Osteoblast (primary cell): Measurements from ENCODE around the gene FAM181A. TPM values are rescaled to one million over a fixed set of nuclear protein-coding genes. Genes with fewer than 3 reads are reported as not detected.

Source experiments
- DNase-seq: peaks from one replicate; pipeline ENCODE4 v3.0.0; 2011; ENCODE audit warnings: low spot score, mixed read lengths; ENCODE audit not compliant: insufficient read length; ENCODE audit errors: missing footprints
- H2AFZ ChIP-seq: 2 replicates; pipeline ENCODE4 v1.6.0; 2011; ENCODE audit warnings: mild to moderate bottlenecking, low read length
- H3K27ac ChIP-seq: 2 replicates; pipeline ENCODE4 v1.5.1; 2011; ENCODE audit warnings: mild to moderate bottlenecking, low read depth, low read length, moderate library complexity
- H3K27me3 ChIP-seq: 2 replicates; pipeline ENCODE4 v1.6.0; 2012; ENCODE audit warnings: mild to moderate bottlenecking, control low read depth, inconsistent platforms, low read length, moderate library complexity; ENCODE audit not compliant: insufficient read depth
- H3K36me3 ChIP-seq: 2 replicates; pipeline ENCODE4 v1.5.1; 2011; ENCODE audit warnings: mild to moderate bottlenecking, low read length, control low read depth, moderate library complexity; ENCODE audit not compliant: insufficient read depth
- H3K4me1 ChIP-seq: 2 replicates; pipeline ENCODE4 v1.5.1; 2011; ENCODE audit warnings: mild to moderate bottlenecking, low read length, control low read depth, moderate library complexity; ENCODE audit not compliant: insufficient read depth
- H3K4me2 ChIP-seq: 2 replicates; pipeline ENCODE4 v1.6.0; 2011; ENCODE audit warnings: mild to moderate bottlenecking, low read length; ENCODE audit not compliant: insufficient read depth
- H3K4me3 ChIP-seq: fragments of 200-600 bp; sonication (generic); 3 replicates; pipeline ENCODE4 v1.5.1; 2012; ENCODE audit warnings: mild to moderate bottlenecking, low read length, inconsistent platforms; ENCODE audit not compliant: insufficient read depth
- H3K79me2 ChIP-seq: 2 replicates; pipeline ENCODE4 v1.6.0; 2012; ENCODE audit warnings: mild to moderate bottlenecking, low read length, control low read depth, inconsistent platforms; ENCODE audit not compliant: insufficient read depth
- H3K9me3 ChIP-seq: 2 replicates; pipeline ENCODE4 v1.5.1; 2011; ENCODE audit warnings: low read depth, low read length, control low read depth
- H4K20me1 ChIP-seq: 2 replicates; pipeline ENCODE4 v1.6.0; 2012; ENCODE audit warnings: mild to moderate bottlenecking, low read length, control low read depth; ENCODE audit not compliant: insufficient read depth
- total RNA-seq: library from RNA; depleted of rRNA; stranded (reverse); fragments of >200 nt; gene quantifications from 2 replicates; pipeline ENCODE4 v1.2.3, GENCODE V29; 2012
- TF ChIP-seq, protein P1 (sequence below): IDR thresholded peaks from 2 replicates; pipeline ENCODE4 v1.5.1; 2011; ENCODE audit warnings: mild to moderate bottlenecking, low read depth, low read length, moderate library complexity; ENCODE audit errors: extremely low read depth

FAM181A gene
- total RNA-seq, 1 donor, result not detected

DNA sequence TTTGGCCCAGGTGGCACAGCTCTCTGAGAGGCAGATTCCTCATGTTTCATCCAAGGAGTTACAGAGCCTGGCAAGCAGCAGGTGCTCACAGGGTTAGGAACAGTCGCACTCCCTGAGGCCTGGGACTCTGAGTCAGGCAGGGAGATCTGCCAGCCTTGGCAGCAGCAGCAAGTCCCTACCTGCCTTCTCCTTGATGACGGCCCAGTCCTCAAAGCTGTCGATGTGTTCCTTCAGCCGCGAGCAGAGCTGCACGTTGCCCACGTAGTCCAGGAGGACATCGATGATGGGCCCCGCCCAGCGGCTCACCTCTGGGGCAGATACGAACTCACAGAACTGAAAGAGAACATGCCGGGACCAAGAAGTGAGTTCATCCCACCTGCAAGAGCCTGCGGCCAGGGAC lies 10.4 kb downstream of the FAM181A start:
- Histone ChIP-seq H3K4me2 (no peak overlapping the region), H3K4me3 (no peak overlapping the region), H3K27ac (no peak overlapping the region), H2AFZ (no peak overlapping the region), H3K4me1 (peaks cover 6% of the 10 kb centered on the region), H3K79me2 (no peaks in the 10 kb centered on the region), H3K36me3 (no peaks in the 10 kb centered on the region), H3K9me3 (no peaks in the 10 kb centered on the region), H4K20me1 (no peaks in the 10 kb centered on the region), H3K27me3 (peaks cover 35% of the 10 kb centered on the region)
- DNase-seq, result peak; percentile 66
- TF ChIP-seq, protein P1, sequence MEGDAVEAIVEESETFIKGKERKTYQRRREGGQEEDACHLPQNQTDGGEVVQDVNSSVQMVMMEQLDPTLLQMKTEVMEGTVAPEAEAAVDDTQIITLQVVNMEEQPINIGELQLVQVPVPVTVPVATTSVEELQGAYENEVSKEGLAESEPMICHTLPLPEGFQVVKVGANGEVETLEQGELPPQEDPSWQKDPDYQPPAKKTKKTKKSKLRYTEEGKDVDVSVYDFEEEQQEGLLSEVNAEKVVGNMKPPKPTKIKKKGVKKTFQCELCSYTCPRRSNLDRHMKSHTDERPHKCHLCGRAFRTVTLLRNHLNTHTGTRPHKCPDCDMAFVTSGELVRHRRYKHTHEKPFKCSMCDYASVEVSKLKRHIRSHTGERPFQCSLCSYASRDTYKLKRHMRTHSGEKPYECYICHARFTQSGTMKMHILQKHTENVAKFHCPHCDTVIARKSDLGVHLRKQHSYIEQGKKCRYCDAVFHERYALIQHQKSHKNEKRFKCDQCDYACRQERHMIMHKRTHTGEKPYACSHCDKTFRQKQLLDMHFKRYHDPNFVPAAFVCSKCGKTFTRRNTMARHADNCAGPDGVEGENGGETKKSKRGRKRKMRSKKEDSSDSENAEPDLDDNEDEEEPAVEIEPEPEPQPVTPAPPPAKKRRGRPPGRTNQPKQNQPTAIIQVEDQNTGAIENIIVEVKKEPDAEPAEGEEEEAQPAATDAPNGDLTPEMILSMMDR, result no peak

DNA sequence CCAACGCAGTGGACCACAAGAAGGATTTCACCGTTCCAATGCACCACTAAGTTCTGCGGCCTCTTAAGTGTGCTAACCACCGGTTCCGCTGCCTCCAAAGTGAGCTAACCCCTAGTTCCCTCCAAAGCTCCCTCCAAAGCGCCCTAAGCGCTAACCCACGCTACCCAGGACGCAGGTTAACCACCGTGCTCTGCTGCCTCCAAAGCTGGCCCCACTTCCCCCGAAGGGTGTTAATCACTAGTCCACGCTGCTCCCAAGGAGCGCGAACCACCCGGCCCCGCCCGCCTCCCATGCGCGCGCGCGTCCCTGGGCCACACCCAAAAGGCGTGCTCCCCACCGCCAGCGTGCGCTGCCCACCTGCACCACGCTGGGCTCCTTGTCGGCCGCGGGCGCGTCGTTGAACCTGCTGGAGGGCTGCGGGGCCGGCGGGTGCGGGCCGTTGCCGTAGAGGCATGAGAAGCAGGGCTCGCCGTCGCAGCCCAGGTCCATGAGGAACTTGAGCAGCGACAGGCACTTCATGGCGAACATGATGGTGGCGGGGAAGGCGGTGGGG lies 11.7 kb downstream of the FAM181A start:
- H4K20me1 ChIP-seq, result no peaks in the 10 kb centered on the region
- H3K79me2 ChIP-seq, result no peaks in the 10 kb centered on the region
- TF ChIP-seq, protein P1, result no peak
- H2AFZ ChIP-seq, result no peak overlapping the region
- no peaks in the 10 kb centered on the region for H3K9me3 ChIP-seq
- DNase-seq, result peak; percentile 58
- no peaks in the 10 kb centered on the region for H3K36me3 ChIP-seq
- H3K27me3 ChIP-seq, result peaks cover 35% of the 10 kb centered on the region
- peaks cover 6% of the 10 kb centered on the region for H3K4me1 ChIP-seq
- H3K27ac ChIP-seq, result no peak overlapping the region
- no peak overlapping the region for H3K4me3 ChIP-seq
- H3K4me2 ChIP-seq, result no peak overlapping the region

DNA sequence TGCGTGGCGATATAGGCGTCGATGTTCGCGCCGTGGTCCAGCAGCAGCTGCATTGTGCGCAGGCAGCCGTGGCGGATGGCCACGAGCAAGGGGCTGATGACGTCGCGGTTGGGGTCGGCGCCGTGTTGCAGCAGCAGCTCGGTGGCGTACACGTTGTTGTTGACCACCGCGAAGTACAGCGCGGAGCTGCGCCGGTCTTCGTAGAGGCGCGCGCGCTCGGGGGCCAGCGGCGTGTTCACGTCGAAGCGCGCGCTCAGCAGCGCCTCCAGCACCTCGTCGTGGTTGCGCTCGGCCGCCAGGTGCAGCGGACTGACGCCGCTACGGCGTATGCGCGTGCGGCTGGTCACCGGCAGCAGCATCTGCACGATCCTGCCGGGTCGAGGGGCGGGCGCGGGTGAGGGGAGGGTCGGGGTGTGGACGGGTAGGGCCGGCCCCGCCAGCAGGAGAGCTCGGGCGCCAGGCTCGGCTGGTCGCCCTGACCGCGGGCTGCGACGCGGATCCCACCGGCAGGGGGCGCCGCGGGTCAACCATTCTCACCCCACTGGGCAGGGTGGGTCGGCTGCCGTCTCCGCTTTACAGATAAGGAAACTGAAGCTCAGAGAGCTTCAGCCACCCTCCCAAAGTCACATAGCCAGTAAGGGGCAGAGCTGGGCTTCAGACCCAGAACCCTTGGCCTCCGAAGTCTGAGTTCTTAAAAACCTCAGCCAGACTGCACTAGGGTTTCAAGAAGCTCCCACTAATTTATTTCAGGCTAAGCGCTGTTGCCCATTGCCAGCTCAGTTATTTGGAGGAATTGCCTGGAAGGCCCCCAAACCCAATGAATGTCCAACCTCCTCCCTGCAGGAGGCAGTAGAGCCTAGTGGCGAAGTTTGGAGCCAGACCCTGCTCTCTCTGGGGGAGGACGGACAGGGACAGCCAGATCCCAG lies 12.4 kb downstream of the FAM181A start:
- no peaks in the 10 kb centered on the region for H3K36me3 ChIP-seq
- H3K4me2 ChIP-seq, result peak overlapping the region; percentile 60
- peaks cover 35% of the 10 kb centered on the region for H3K27me3 ChIP-seq
- peak overlapping the region; percentile 30 for H3K4me3 ChIP-seq
- H4K20me1 ChIP-seq, result no peaks in the 10 kb centered on the region
- TF ChIP-seq, protein P1, result peak; percentile 60
- H2AFZ ChIP-seq, result peak overlapping the region; percentile 51
- no peaks in the 10 kb centered on the region for H3K79me2 ChIP-seq
- DNase-seq, result peak; percentile 98
- peaks cover 6% of the 10 kb centered on the region for H3K4me1 ChIP-seq
- no peaks in the 10 kb centered on the region for H3K9me3 ChIP-seq
- no peak overlapping the region for H3K27ac ChIP-seq

DNA sequence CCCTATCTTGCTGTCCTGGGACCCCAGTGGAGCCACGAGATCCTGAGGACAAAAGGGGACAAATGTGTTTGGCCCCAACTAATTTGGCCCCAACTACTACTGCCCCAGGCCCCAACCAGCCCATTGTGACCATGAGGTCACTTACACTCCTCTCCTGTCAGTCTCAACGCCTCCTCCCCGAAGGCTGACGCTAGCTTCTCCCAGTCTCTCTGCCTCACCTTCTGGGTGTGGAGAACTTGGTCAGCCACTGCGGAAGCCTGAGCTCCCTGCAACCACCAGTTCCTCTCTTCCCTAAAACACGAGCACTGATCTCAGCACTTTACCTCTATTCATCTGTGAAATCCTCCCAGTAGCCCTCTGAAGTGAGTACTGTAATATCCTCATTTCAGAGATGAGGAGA lies 13.3 kb downstream of the FAM181A start:
- peaks cover 26% of the 10 kb centered on the region for H3K27me3 ChIP-seq
- TF ChIP-seq, protein P1, result no peak

More for the DNA sequence above, 13.3 kb downstream of the FAM181A start:
- Histone ChIP-seq H3K27ac (no peak overlapping the region), H3K36me3 (no peaks in the 10 kb centered on the region), H3K9me3 (no peaks in the 10 kb centered on the region), H3K4me3 (no peak overlapping the region), H3K4me1 (peaks cover 6% of the 10 kb centered on the region), H2AFZ (no peak overlapping the region), H3K4me2 (no peak overlapping the region), H4K20me1 (no peaks in the 10 kb centered on the region), H3K79me2 (no peaks in the 10 kb centered on the region)
- DNase-seq, result no peak
